PC-9 (cell line): ENCODE measurements around the gene CCNI2. TPM values are rescaled to one million over a fixed set of nuclear protein-coding genes. Genes with fewer than 3 reads are reported as not detected.

Source experiments
- BruUV-seq: library from RNA; stranded (reverse); fragments of 400-500 nt; replicated peaks from 2 replicates; lab custom pipeline; 2021; lab: Mats Ljungman, UMichigan
- CTCF ChIA-PET: fragments of 300-600 bp; sonication (Branson Sonifier 250); formaldehyde crosslinking; loops from one replicate; lab custom pipeline; 2022; ENCODE audit warnings: antibody characterized with exemption; lab: Charles Lee
- POLR2A ChIA-PET: fragments of 300-600 bp; sonication (Branson Sonifier 250); formaldehyde crosslinking; loops from one replicate; lab custom pipeline; 2022; ENCODE audit warnings: antibody characterized with exemption; ENCODE audit not compliant: unreplicated experiment; lab: Charles Lee
- DNase-seq, 2 experiments: peaks; one replicate each; pipeline versions ENCODE4 v3.0.0 to v3.0.0-alpha.2; 2015 to 2022; ENCODE audit warnings: mixed read lengths in 1 of 2
- H2AFZ ChIP-seq: fragments of 200-600 bp; sonication (generic); 2 replicates; pipeline ENCODE4 v1.8.1; 2017; ENCODE audit warnings: antibody characterized with exemption
- H3F3A ChIP-seq: fragments of 200-600 bp; sonication (generic); 2 replicates; pipeline ENCODE4 v1.8.1; 2017; ENCODE audit warnings: antibody characterized with exemption, mild to moderate bottlenecking, low read depth; ENCODE audit not compliant: insufficient read depth
- H3K27ac ChIP-seq: fragments of 200-600 bp; sonication (generic); 2 replicates; pipeline ENCODE4 v1.6.1; 2016; ENCODE audit warnings: mixed run types
- H3K27me3 ChIP-seq: fragments of 200-600 bp; sonication (generic); 2 replicates; pipeline ENCODE4 v1.6.1; 2016; ENCODE audit warnings: low read depth, mixed run types; ENCODE audit not compliant: insufficient read depth
- H3K36me3 ChIP-seq: fragments of 200-600 bp; sonication (generic); 2 replicates; pipeline ENCODE4 v1.6.1; 2016; ENCODE audit warnings: low read depth, mixed run types
- H3K4me1 ChIP-seq: fragments of 200-600 bp; sonication (generic); replicated peaks from 2 replicates; pipeline ENCODE4 v1.6.1; 2016; ENCODE audit warnings: mixed run types; ENCODE audit not compliant: insufficient read depth
- H3K4me2 ChIP-seq: fragments of 200-600 bp; sonication (generic); 2 replicates; pipeline ENCODE4 v1.6.1; 2017; ENCODE audit warnings: mixed run types
- H3K4me3 ChIP-seq: fragments of 200-600 bp; sonication (generic); 2 replicates; pipeline ENCODE4 v1.6.1; 2016; ENCODE audit warnings: mixed run types
- H3K79me2 ChIP-seq: fragments of 200-600 bp; sonication (generic); 2 replicates; pipeline ENCODE4 v1.6.1; 2017; ENCODE audit warnings: low read depth, mixed run types
- H3K9me2 ChIP-seq: fragments of 200-600 bp; sonication (generic); 2 replicates; pipeline ENCODE4 v1.8.1; 2017; ENCODE audit warnings: mild to moderate bottlenecking; ENCODE audit not compliant: insufficient read depth
- H3K9me3 ChIP-seq: fragments of 200-600 bp; sonication (generic); 2 replicates; pipeline ENCODE4 v1.8.1; 2016; ENCODE audit warnings: low read depth; ENCODE audit not compliant: insufficient read depth
- H4K20me1 ChIP-seq: fragments of 200-600 bp; sonication (generic); 2 replicates; pipeline ENCODE4 v1.8.1; 2017; ENCODE audit not compliant: insufficient read depth
- CTCF ChIP-seq: fragments of 200-600 bp; sonication (generic); conservative IDR thresholded peaks from 2 replicates; pipeline ENCODE4 v1.6.1; 2017; ENCODE audit warnings: mixed run types, antibody characterized with exemption, mild to moderate bottlenecking, moderate library complexity
- EZH2 ChIP-seq: fragments of 200-600 bp; sonication (generic); IDR thresholded peaks from 2 replicates; pipeline ENCODE4 v1.8.0; 2017; ENCODE audit warnings: antibody characterized with exemption, low read depth
- intact Hi-C: fragments of 100-400 bp; cut with micrococcal nuclease; formaldehyde crosslinking; loops from one replicate; pipeline ENCODE4 v1.10.0; 2022; ENCODE audit not compliant: unreplicated experiment
- total RNA-seq: library from RNA; stranded (reverse); gene quantifications from 2 replicates; pipeline ENCODE4 v1.2.3, GENCODE V29; 2021

The CCNI2 gene
- total RNA-seq, 1 experiment from 2014 or later: 1.2 TPM

GRCh38 chr5:132767150-132767549, 19.9 kb downstream of the CCNI2 start:
- intact Hi-C loops: no loop called here
- no peaks in the 10 kb centered on the region for H3K9me3 ChIP-seq
- no peaks in the 10 kb centered on the region for H3F3A ChIP-seq
- POLR2A ChIA-PET: no interaction called here
- no peak overlapping the region for H3K4me2 ChIP-seq
- no peaks in the 10 kb centered on the region for H3K27me3 ChIP-seq
- TF ChIP-seq CTCF: no peak
- TF ChIP-seq EZH2: no peak
- no peaks in the 10 kb centered on the region for H4K20me1 ChIP-seq
- CTCF ChIA-PET: interaction anchor here (0.5 kb wide), 1 partner anchor 52 kb away, joined by 3 read pairs; no protein-coding TSS in a partner anchor
- no peaks in the 10 kb centered on the region for H3K4me1 ChIP-seq
- no TSS peak for BruUV-seq
- H3K4me3 ChIP-seq: no peak overlapping the region
- no peaks in the 10 kb centered on the region for H3K79me2 ChIP-seq
- no peak overlapping the region for H3K27ac ChIP-seq
- H3K9me2 ChIP-seq: no peaks in the 10 kb centered on the region
- no peak for DNase-seq
- no peaks in the 10 kb centered on the region for H3K36me3 ChIP-seq
- H2AFZ ChIP-seq: no peak overlapping the region

GRCh38 chr5:132768485-132768868, 21.3 kb downstream of the CCNI2 start:
- no peaks in the 10 kb centered on the region for H3K9me3 ChIP-seq
- H2AFZ ChIP-seq: no peak overlapping the region
- intact Hi-C loops: no loop called here
- TF ChIP-seq CTCF (no peak), EZH2 (no peak)
- no peak overlapping the region for H3K4me3 ChIP-seq
- ChIA-PET POLR2A (no interaction called here), CTCF (interaction anchor here (0.7 kb wide), 1 partner anchor 52 kb away, joined by 6 read pairs; no protein-coding TSS in a partner anchor)
- no peaks in the 10 kb centered on the region for H3K4me1 ChIP-seq
- no peak overlapping the region for H3K4me2 ChIP-seq
- no TSS peak for BruUV-seq
- no peak overlapping the region for H3K27ac ChIP-seq
- no peaks in the 10 kb centered on the region for H3F3A ChIP-seq
- no peaks in the 10 kb centered on the region for H3K79me2 ChIP-seq
- no peaks in the 10 kb centered on the region for H3K27me3 ChIP-seq
- H3K36me3 ChIP-seq: no peaks in the 10 kb centered on the region
- no peak for DNase-seq
- H4K20me1 ChIP-seq: no peaks in the 10 kb centered on the region
- H3K9me2 ChIP-seq: no peaks in the 10 kb centered on the region

- H3K4me3 ChIP-seq: no peak overlapping the region
- no peaks in the 10 kb centered on the region for H3K9me2 ChIP-seq
- ChIA-PET CTCF (interaction anchor here (0.6 kb wide), 1 partner anchor 42 kb away, joined by 3 read pairs; the partner anchor contains the start of gene SOWAHA), POLR2A (no interaction called here)
- TF ChIP-seq CTCF (no peak), EZH2 (no peak)
- H3K9me3 ChIP-seq: no peaks in the 10 kb centered on the region
- no peaks in the 10 kb centered on the region for H4K20me1 ChIP-seq
- no peaks in the 10 kb centered on the region for H3K27me3 ChIP-seq
- no peaks in the 10 kb centered on the region for H3K36me3 ChIP-seq
- BruUV-seq: no TSS peak
- no peak overlapping the region for H3K4me2 ChIP-seq
- no peak for DNase-seq
- intact Hi-C loops: no loop called here
- peaks cover 7% of the 10 kb centered on the region for H3K4me1 ChIP-seq
- no peaks in the 10 kb centered on the region for H3F3A ChIP-seq
- H2AFZ ChIP-seq: no peak overlapping the region
- H3K79me2 ChIP-seq: peaks cover 7% of the 10 kb centered on the region; the same call in 1 of the 2 replicates
- no peak overlapping the region for H3K27ac ChIP-seq
Measured at GRCh38 chr5:132770476-132771159, 23.4 kb downstream of the CCNI2 start.
